SK-N-SH (cell line): ENCODE results near the gene HEMK1. TPM values are rescaled to one million over a fixed set of nuclear protein-coding genes. Genes with fewer than 3 reads are reported as not detected.

Source experiments
- CTCF ChIA-PET: fragments of 300-600, 350-600 bp; formaldehyde crosslinking; extraction: SDS; loops from one replicate; lab custom pipeline; 2021; lab: Yijun Ruan, JAX
- POLR2A ChIA-PET: fragments of 350-600 bp; sonication (Branson Sonifier 250); formaldehyde crosslinking; extraction: SDS; loops from one replicate; lab custom pipeline; 2020; ENCODE audit warnings: antibody characterized with exemption, inconsistent platforms; lab: Yijun Ruan, JAX
- DNase-seq: peaks from one replicate; pipeline ENCODE4 v3.0.0; 2012
- H2AFZ ChIP-seq: fragments of 200-600 bp; sonication (generic); 2 replicates; pipeline ENCODE4 v1.8.1; 2016; ENCODE audit warnings: antibody characterized with exemption, mild to moderate bottlenecking, low read depth
- H3F3A ChIP-seq: fragments of 200-600 bp; sonication (generic); replicated peaks from 2 replicates; pipeline ENCODE3; 2016; ENCODE audit warnings: antibody characterized with exemption, mild to moderate bottlenecking; ENCODE audit not compliant: insufficient read depth
- H3K27ac ChIP-seq, 2 experiments: fragments of 200-500 bp in 1 of 2; fragments of 200-600 bp in 1 of 2; sonication (Bioruptor generic) in 1 of 2; sonication (generic), shearing (Covaris generic) in 1 of 2; 2 replicates each; pipeline versions ENCODE4 v1.5.1 to v1.6.1; 2014 to 2016; ENCODE audit warnings: low read depth in 2 of 2, inconsistent platforms in 1 of 2, low read length in 1 of 2, mild to moderate bottlenecking in 1 of 2, mixed read lengths in 1 of 2
- H3K27me3 ChIP-seq: fragments of 200-600 bp; sonication (generic), shearing (Covaris generic); 2 replicates; pipeline ENCODE4 v1.6.1; 2016; ENCODE audit warnings: mixed run types; ENCODE audit not compliant: insufficient read depth
- H3K36me3 ChIP-seq, 2 experiments: fragments of 200-500 bp in 1 of 2; fragments of 200-600 bp in 1 of 2; sonication (Bioruptor generic) in 1 of 2; sonication (generic) in 1 of 2; replicated peaks in 1 of 2; 2 replicates each; pipeline versions ENCODE3 to v1.5.1; 2014 to 2016; ENCODE audit warnings: low read length in 1 of 2, mild to moderate bottlenecking in 1 of 2; ENCODE audit not compliant: insufficient read depth in 2 of 2, control insufficient read depth in 1 of 2
- H3K4me1 ChIP-seq, 2 experiments: fragments of 200-500 bp in 1 of 2; fragments of 200-600 bp in 1 of 2; sonication (Bioruptor generic) in 1 of 2; sonication (generic), shearing (Covaris generic) in 1 of 2; 2 replicates each; pipeline versions ENCODE4 v1.5.1 to v1.6.1; 2014 to 2016; ENCODE audit warnings: low read depth in 1 of 2, low read length in 1 of 2, mixed run types in 1 of 2; ENCODE audit not compliant: insufficient read depth in 2 of 2, control insufficient read depth in 1 of 2
- H3K4me2 ChIP-seq: fragments of 200-600 bp; sonication (generic), shearing (Covaris generic); 2 replicates; pipeline ENCODE4 v1.6.1; 2017; ENCODE audit warnings: mixed run types
- H3K4me3 ChIP-seq, 2 experiments: fragments of 200-500 bp in 1 of 2; fragments of 200-600 bp in 1 of 2; sonication (Bioruptor generic) in 1 of 2; sonication (generic), shearing (Covaris generic) in 1 of 2; 2 replicates each; pipeline versions ENCODE4 v1.5.1 to v1.8.1; 2014 to 2016; ENCODE audit warnings: low read depth in 2 of 2, inconsistent platforms in 1 of 2, low read length in 1 of 2, mild to moderate bottlenecking in 1 of 2, mixed read lengths in 1 of 2, moderate library complexity in 1 of 2
- H3K79me2 ChIP-seq: fragments of 200-600 bp; sonication (generic); 2 replicates; pipeline ENCODE4 v1.8.1; 2017; ENCODE audit warnings: mild to moderate bottlenecking; ENCODE audit not compliant: insufficient read depth
- H3K9ac ChIP-seq: fragments of 200-600 bp; sonication (generic); 2 replicates; pipeline ENCODE4 v1.6.1; 2017; ENCODE audit warnings: mixed run types
- H3K9me2 ChIP-seq: fragments of 200-600 bp; sonication (generic); 2 replicates; pipeline ENCODE4 v1.6.1; 2017; ENCODE audit warnings: mixed run types
- H3K9me3 ChIP-seq: fragments of 200-600 bp; sonication (generic); 2 replicates; pipeline ENCODE4 v1.6.1; 2017; ENCODE audit warnings: mixed run types, mild to moderate bottlenecking, moderate library complexity
- H4K20me1 ChIP-seq: fragments of 200-600 bp; sonication (generic); 2 replicates; pipeline ENCODE4 v1.6.1; 2017; ENCODE audit warnings: mild to moderate bottlenecking, mixed run types; ENCODE audit not compliant: insufficient read depth
- ELF1 ChIP-seq: IDR thresholded peaks from 2 replicates; pipeline ENCODE4 v1.4.0; 2012
- EP300 ChIP-seq, 2 experiments: IDR thresholded peaks; 2 replicates each; pipeline versions ENCODE4 v1.4.0 to v1.6.1; 2012; ENCODE audit warnings: borderline replicate concordance in 1 of 2, low read depth in 1 of 2, low read length in 1 of 2
- EZH2phosphoT487 ChIP-seq: fragments of 200-600 bp; sonication (generic); IDR thresholded peaks from 2 replicates; pipeline ENCODE4 v1.6.1; 2017; ENCODE audit warnings: low read depth, mixed run types, mild to moderate bottlenecking, antibody characterized with exemption, moderate library complexity, borderline replicate concordance
- FOSL2 ChIP-seq: IDR thresholded peaks from 2 replicates; pipeline ENCODE4 v1.4.0; 2012; ENCODE audit warnings: low read depth, mild to moderate bottlenecking, moderate library complexity, borderline replicate concordance
- FOXJ3 ChIP-seq: sonication (generic); formaldehyde crosslinking; IDR thresholded peaks from 2 replicates; pipeline ENCODE4 v1.5.1; 2020; ENCODE audit warnings: mild to moderate bottlenecking, missing genetic modification reagents
- GATA2 ChIP-seq: sonication (generic); formaldehyde crosslinking; IDR thresholded peaks from 2 replicates; pipeline ENCODE4 v1.5.0; 2020; ENCODE audit warnings: mild to moderate bottlenecking, missing genetic modification reagents
- NRF1 ChIP-seq: IDR thresholded peaks from 2 replicates; pipeline ENCODE4 v1.6.1; 2012; ENCODE audit warnings: low read depth, mild to moderate bottlenecking, low read length
- RAD21 ChIP-seq: IDR thresholded peaks from 2 replicates; pipeline ENCODE4 v1.6.1; 2012; ENCODE audit warnings: mild to moderate bottlenecking, low read length
- RFX5 ChIP-seq: IDR thresholded peaks from 2 replicates; pipeline ENCODE4 v1.6.1; 2012; ENCODE audit warnings: mild to moderate bottlenecking, improper control_type of control experiment, low read length
- TAF1 ChIP-seq: IDR thresholded peaks from 2 replicates; pipeline ENCODE4 v1.6.1; 2012; ENCODE audit warnings: low read depth, mild to moderate bottlenecking, low read length, moderate library complexity, borderline replicate concordance
- YY1 ChIP-seq: IDR thresholded peaks from 2 replicates; pipeline ENCODE4 v1.4.0; 2012; ENCODE audit warnings: low read depth, mild to moderate bottlenecking
- WGBS: methylation state at CpG from one replicate; pipeline ENCODE4 v1.1.6; 2017; ENCODE audit warnings: low lambda C conversion rate; 5-methylcytosine and 5-hydroxymethylcytosine counted together
- polyA plus RNA-seq, 3 experiments: library from polyadenylated mRNA; depleted of rRNA; stranded (reverse); fragments of >200 nt; gene quantifications; 2 replicates each; pipeline ENCODE4 v1.2.3, GENCODE V29; 2012
- TF ChIP-seq, protein P1 (sequence below): IDR thresholded peaks from 2 replicates; pipeline ENCODE4 v1.4.0; 2012; ENCODE audit warnings: low read depth, borderline replicate concordance
- TF ChIP-seq, protein P2 (sequence below): IDR thresholded peaks from 2 replicates; pipeline ENCODE4 v1.6.1; 2012; ENCODE audit warnings: mild to moderate bottlenecking, low read depth, low read length, moderate library complexity
- TF ChIP-seq, protein P3 (sequence below): fragments of 200-600 bp; sonication (generic); IDR thresholded peaks from 2 replicates; pipeline ENCODE4 v1.6.1; 2017; ENCODE audit warnings: antibody characterized with exemption, mild to moderate bottlenecking, moderate library complexity

Gene HEMK1
- polyA plus RNA-seq, 1 of the 3 experiments (the other 2 are of a cell fraction), result 15.4 TPM

DNA sequence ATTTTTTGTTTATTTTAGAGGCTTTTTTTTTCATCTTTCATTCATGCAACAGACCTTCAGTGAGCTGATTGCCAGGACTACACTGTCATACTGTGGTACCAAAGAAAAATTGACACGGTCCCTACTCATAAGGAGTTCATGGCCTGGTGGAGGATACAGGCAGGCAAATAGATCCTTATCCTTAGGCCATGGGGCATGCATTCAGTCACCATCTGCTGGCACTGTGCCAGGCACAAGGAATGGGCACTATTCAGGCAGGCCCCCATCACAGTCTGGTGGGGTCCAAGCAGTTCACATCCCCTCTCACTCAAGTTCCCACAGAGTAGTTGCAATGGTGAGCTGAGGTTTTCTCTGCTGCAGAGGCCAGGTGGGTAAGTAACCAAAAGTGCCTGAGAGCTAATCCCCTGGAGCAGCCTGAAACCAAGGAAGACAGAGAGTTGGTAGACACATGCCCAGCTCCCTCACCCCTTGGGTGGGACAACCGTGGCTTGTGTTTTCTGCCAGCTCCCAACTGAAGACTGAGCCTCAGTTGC, 25.0 kb downstream of the HEMK1 start:
- Histone ChIP-seq H3K4me1 (peaks cover 0 to 9% of the 10 kb centered on the region in 2 experiments; a peak in 1 of 4 replicates), H3K27me3 (no peaks in the 10 kb centered on the region), H3K36me3 (no peaks in the 10 kb centered on the region), H2AFZ (no peak overlapping the region), H3K9ac (no peak overlapping the region), H3K4me2 (no peak overlapping the region), H3K4me3 (no peak overlapping the region), H3F3A (no peaks in the 10 kb centered on the region), H4K20me1 (no peaks in the 10 kb centered on the region), H3K79me2 (no peaks in the 10 kb centered on the region), H3K27ac (no peak overlapping the region), H3K9me3 (no peaks in the 10 kb centered on the region), H3K9me2 (no peaks in the 10 kb centered on the region)
- ChIA-PET CTCF (interaction anchor here (0.7 to 4.2 kb wide), 5 partner anchors 9 to 27 kb away, joined by 3 to 25 read pairs (median 4); no protein-coding TSS in a partner anchor), POLR2A (interaction anchor here (1.1 kb wide), 1 partner anchor 18 kb away, joined by 3 read pairs; no protein-coding TSS in a partner anchor)
- WGBS, result 6% methylated on average over 2 of the region's 2 CpGs
- TF ChIP-seq GATA2 (CRISPR knock-in tag) (0 out of 2 replicates have a peak, but pooled peaks have one; percentile 31), NRF1 (no peak)
- DNase-seq, result peak; percentile 39

DNA sequence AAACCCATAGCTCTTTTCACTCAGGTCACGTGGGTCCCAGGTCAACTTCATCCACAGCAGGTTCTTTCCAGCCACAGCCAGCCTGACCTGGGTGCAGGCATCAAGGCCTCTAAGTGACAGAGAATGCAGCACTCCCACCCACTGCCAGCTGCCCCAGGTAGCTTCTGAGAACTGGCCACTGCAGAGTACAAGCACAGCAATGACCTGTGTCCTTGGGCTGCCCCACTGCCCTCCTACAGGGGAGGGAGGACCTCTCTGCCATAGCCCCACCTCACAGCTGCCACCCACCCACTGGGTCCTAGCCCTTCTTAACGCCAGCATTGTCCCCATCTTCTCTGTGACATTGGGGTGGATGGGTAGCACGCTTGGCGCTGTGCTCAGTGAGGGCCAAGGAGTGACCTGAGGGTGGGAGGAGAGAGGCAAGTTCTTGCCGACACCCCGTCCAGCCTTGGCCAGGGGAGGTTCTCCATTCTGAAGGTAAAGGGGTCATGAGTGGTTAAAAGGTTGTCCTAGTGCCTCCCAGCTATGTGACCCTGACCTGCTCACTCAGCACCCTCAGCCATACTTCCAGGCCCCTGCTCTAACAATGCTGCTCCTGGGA, 29.9 kb downstream of the HEMK1 start:
- WGBS, result 100% methylated on average over 4 of the region's 6 CpGs
- Histone ChIP-seq H3K27me3 (no peaks in the 10 kb centered on the region), H3K4me1 (peaks cover 17 to 40% of the 10 kb centered on the region in 2 experiments), H3K9ac (no peak overlapping the region), H3K36me3 (no peaks in the 10 kb centered on the region), H3K4me3 (no peak overlapping the region), H3K9me2 (no peaks in the 10 kb centered on the region), H3K27ac (no peak overlapping the region; a peak in 1 of 4 replicates), H3F3A (no peaks in the 10 kb centered on the region), H3K79me2 (no peaks in the 10 kb centered on the region), H3K4me2 (no peak overlapping the region), H4K20me1 (no peaks in the 10 kb centered on the region), H2AFZ (no peak overlapping the region), H3K9me3 (no peaks in the 10 kb centered on the region)
- CTCF ChIA-PET, result interaction anchor here (1.1 to 25.1 kb wide), 5 partner anchors 10 to 30 kb away, joined by 4 to 648 read pairs (median 4); partner anchors contain the start of genes C3orf18, HEMK1 and MAPKAPK3
- DNase-seq, result no peak
- TF ChIP-seq FOXJ3 (CRISPR knock-in tag) (no peak), EZH2phosphoT487 (no peak), EP300 (IDR thresholded peaks at IDR 0.05; ENCODE audit: borderline replicate concordance in 1 of 2, low read depth in 1 of 2, low read length in 1 of 2) (no peak), YY1 (no peak), TAF1 (no peak), RAD21 (no peak), FOSL2 (no peak), ELF1 (no peak), RFX5 (no peak)
- TF ChIP-seq, protein P1, sequence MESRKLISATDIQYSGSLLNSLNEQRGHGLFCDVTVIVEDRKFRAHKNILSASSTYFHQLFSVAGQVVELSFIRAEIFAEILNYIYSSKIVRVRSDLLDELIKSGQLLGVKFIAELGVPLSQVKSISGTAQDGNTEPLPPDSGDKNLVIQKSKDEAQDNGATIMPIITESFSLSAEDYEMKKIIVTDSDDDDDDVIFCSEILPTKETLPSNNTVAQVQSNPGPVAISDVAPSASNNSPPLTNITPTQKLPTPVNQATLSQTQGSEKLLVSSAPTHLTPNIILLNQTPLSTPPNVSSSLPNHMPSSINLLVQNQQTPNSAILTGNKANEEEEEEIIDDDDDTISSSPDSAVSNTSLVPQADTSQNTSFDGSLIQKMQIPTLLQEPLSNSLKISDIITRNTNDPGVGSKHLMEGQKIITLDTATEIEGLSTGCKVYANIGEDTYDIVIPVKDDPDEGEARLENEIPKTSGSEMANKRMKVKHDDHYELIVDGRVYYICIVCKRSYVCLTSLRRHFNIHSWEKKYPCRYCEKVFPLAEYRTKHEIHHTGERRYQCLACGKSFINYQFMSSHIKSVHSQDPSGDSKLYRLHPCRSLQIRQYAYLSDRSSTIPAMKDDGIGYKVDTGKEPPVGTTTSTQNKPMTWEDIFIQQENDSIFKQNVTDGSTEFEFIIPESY, result no peak
- TF ChIP-seq, protein P2, sequence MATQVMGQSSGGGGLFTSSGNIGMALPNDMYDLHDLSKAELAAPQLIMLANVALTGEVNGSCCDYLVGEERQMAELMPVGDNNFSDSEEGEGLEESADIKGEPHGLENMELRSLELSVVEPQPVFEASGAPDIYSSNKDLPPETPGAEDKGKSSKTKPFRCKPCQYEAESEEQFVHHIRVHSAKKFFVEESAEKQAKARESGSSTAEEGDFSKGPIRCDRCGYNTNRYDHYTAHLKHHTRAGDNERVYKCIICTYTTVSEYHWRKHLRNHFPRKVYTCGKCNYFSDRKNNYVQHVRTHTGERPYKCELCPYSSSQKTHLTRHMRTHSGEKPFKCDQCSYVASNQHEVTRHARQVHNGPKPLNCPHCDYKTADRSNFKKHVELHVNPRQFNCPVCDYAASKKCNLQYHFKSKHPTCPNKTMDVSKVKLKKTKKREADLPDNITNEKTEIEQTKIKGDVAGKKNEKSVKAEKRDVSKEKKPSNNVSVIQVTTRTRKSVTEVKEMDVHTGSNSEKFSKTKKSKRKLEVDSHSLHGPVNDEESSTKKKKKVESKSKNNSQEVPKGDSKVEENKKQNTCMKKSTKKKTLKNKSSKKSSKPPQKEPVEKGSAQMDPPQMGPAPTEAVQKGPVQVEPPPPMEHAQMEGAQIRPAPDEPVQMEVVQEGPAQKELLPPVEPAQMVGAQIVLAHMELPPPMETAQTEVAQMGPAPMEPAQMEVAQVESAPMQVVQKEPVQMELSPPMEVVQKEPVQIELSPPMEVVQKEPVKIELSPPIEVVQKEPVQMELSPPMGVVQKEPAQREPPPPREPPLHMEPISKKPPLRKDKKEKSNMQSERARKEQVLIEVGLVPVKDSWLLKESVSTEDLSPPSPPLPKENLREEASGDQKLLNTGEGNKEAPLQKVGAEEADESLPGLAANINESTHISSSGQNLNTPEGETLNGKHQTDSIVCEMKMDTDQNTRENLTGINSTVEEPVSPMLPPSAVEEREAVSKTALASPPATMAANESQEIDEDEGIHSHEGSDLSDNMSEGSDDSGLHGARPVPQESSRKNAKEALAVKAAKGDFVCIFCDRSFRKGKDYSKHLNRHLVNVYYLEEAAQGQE, result no peak
- TF ChIP-seq, protein P3, sequence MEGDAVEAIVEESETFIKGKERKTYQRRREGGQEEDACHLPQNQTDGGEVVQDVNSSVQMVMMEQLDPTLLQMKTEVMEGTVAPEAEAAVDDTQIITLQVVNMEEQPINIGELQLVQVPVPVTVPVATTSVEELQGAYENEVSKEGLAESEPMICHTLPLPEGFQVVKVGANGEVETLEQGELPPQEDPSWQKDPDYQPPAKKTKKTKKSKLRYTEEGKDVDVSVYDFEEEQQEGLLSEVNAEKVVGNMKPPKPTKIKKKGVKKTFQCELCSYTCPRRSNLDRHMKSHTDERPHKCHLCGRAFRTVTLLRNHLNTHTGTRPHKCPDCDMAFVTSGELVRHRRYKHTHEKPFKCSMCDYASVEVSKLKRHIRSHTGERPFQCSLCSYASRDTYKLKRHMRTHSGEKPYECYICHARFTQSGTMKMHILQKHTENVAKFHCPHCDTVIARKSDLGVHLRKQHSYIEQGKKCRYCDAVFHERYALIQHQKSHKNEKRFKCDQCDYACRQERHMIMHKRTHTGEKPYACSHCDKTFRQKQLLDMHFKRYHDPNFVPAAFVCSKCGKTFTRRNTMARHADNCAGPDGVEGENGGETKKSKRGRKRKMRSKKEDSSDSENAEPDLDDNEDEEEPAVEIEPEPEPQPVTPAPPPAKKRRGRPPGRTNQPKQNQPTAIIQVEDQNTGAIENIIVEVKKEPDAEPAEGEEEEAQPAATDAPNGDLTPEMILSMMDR, result no peak
- POLR2A ChIA-PET, result interaction anchor here (0.8 to 1.2 kb wide), 2 partner anchors 10 to 21 kb away, joined by 3 read pairs; no protein-coding TSS in a partner anchor
